DND-41 (cell line): ENCODE data around the gene NNMT.

ENCODE experiments used
- CTCF ChIP-seq: IDR thresholded peaks from 2 replicates; pipeline ENCODE4 v1.5.1; 2012; ENCODE audit warnings: borderline replicate concordance, low read length, moderate library complexity, mild to moderate bottlenecking; ENCODE audit not compliant: poor library complexity, severe bottlenecking; ENCODE audit errors: extremely low read depth
- EZH2 ChIP-seq: IDR thresholded peaks from 3 replicates; pipeline ENCODE4 v1.6.1; 2012; ENCODE audit warnings: borderline replicate concordance, low read depth, mild to moderate bottlenecking, moderate library complexity, low read length, inconsistent platforms; ENCODE audit not compliant: severe bottlenecking

GRCh38 chr11:114318361-114318760 is 22.2 kb downstream of the NNMT start:
- TF ChIP-seq CTCF (no peak), EZH2 (no peak)
